IMR-90 (cell line): ENCODE data around the gene CD180. TPM values are rescaled to one million over a fixed set of nuclear protein-coding genes. Genes with fewer than 3 reads are reported as not detected.

Experiments used
- ATAC-seq: fragments of 200-7000 bp; cut with Tn5 transposase; 2 replicates; pipeline ENCODE4 v1.9.1; 2020; ENCODE audit warnings: low read depth, mild to moderate bottlenecking, moderate library complexity
- BruUV-seq: library from RNA; stranded (reverse); fragments of 400-500 nt; replicated peaks from 2 replicates; lab custom pipeline; 2021; lab: Mats Ljungman, UMichigan
- CTCF ChIA-PET: fragments of 300-600 bp; formaldehyde crosslinking; extraction: SDS; loops from one replicate; lab custom pipeline; 2021; ENCODE audit warnings: antibody characterized with exemption; lab: Yijun Ruan, JAX
- POLR2A ChIA-PET: fragments of 300-600 bp; sonication (Branson Sonifier 250); formaldehyde crosslinking; loops from one replicate; lab custom pipeline; 2022; ENCODE audit warnings: antibody characterized with exemption; ENCODE audit not compliant: unreplicated experiment; lab: Charles Lee
- DNase-seq: peaks from one replicate; pipeline ENCODE4 v3.0.0; 2013
- H2AFZ ChIP-seq: replicated peaks from 2 replicates; pipeline ENCODE3; 2013; ENCODE audit warnings: low read length, mild to moderate bottlenecking; ENCODE audit not compliant: poor library complexity
- H2AK5ac ChIP-seq: 2 replicates; pipeline ENCODE4 v1.6.1; 2013; ENCODE audit warnings: low read depth, low read length, inconsistent platforms
- H2AK9ac ChIP-seq: replicated peaks from 2 replicates; pipeline ENCODE3; 2013; ENCODE audit warnings: mild to moderate bottlenecking, low read depth, low read length, moderate library complexity; ENCODE audit not compliant: poor library complexity
- H2BK120ac ChIP-seq: 2 replicates; pipeline ENCODE4 v1.6.1; 2013; ENCODE audit warnings: low read depth, low read length, inconsistent platforms
- H2BK15ac ChIP-seq: 3 replicates; pipeline ENCODE4 v1.6.1; 2013; ENCODE audit warnings: low read depth, low read length, inconsistent platforms
- H2BK20ac ChIP-seq: 2 replicates; pipeline ENCODE4 v1.6.1; 2013; ENCODE audit warnings: low read depth, mild to moderate bottlenecking, inconsistent platforms, low read length, moderate library complexity
- H2BK5ac ChIP-seq: 2 replicates; pipeline ENCODE4 v1.6.1; 2013; ENCODE audit warnings: mild to moderate bottlenecking, low read depth, low read length, inconsistent platforms; ENCODE audit not compliant: poor library complexity, severe bottlenecking
- H3K14ac ChIP-seq: replicated peaks from 2 replicates; pipeline ENCODE4 v1.6.1; 2013; ENCODE audit warnings: low read depth, low read length, inconsistent platforms
- H3K18ac ChIP-seq: 2 replicates; pipeline ENCODE4 v1.6.1; 2013; ENCODE audit warnings: low read depth, low read length, control low read depth
- H3K23ac ChIP-seq: 2 replicates; pipeline ENCODE4 v1.6.1; 2013; ENCODE audit warnings: low read depth, low read length, inconsistent platforms
- H3K27ac ChIP-seq: 2 replicates; pipeline ENCODE4 v1.5.1; 2013; ENCODE audit warnings: mild to moderate bottlenecking, control low read depth, low read length; ENCODE audit not compliant: insufficient read depth
- H3K27me3 ChIP-seq: 2 replicates; pipeline ENCODE4 v1.6.1; 2013; ENCODE audit warnings: low read length; ENCODE audit not compliant: control insufficient read depth, insufficient read depth
- H3K36me3 ChIP-seq: 2 replicates; pipeline ENCODE4 v1.6.1; 2013; ENCODE audit warnings: low read length, mixed read lengths; ENCODE audit not compliant: control insufficient read depth, insufficient read depth
- H3K4ac ChIP-seq: 2 replicates; pipeline ENCODE4 v1.6.1; 2013; ENCODE audit warnings: low read depth, low read length, inconsistent platforms
- H3K4me1 ChIP-seq: 2 replicates; pipeline ENCODE4 v1.6.1; 2013; ENCODE audit warnings: low read length, mixed read lengths; ENCODE audit not compliant: control insufficient read depth, insufficient read depth
- H3K4me2 ChIP-seq: 2 replicates; pipeline ENCODE4 v1.6.1; 2013; ENCODE audit warnings: low read depth, mild to moderate bottlenecking, control low read depth, low read length, moderate library complexity
- H3K4me3 ChIP-seq: 2 replicates; pipeline ENCODE4 v1.5.1; 2013; ENCODE audit warnings: low read depth, mild to moderate bottlenecking, control low read depth, low read length, moderate library complexity; ENCODE audit not compliant: insufficient read depth
- H3K56ac ChIP-seq: 2 replicates; pipeline ENCODE4 v1.6.1; 2013; ENCODE audit warnings: low read length, inconsistent platforms; ENCODE audit not compliant: insufficient read depth; ENCODE audit errors: extremely low read depth
- H3K79me1 ChIP-seq, 2 experiments: 2 replicates each; pipeline ENCODE4 v1.6.1; 2013; ENCODE audit warnings: low read length in 2 of 2, inconsistent platforms in 1 of 2, low read depth in 1 of 2
- H3K9ac ChIP-seq: 2 replicates; pipeline ENCODE4 v1.6.1; 2013; ENCODE audit warnings: low read depth, low read length, control low read depth
- H3K9me1 ChIP-seq: 2 replicates; pipeline ENCODE4 v1.6.1; 2013; ENCODE audit warnings: low read length, inconsistent platforms; ENCODE audit not compliant: insufficient read depth
- H3K9me3 ChIP-seq: 2 replicates; pipeline ENCODE4 v1.6.1; 2013; ENCODE audit warnings: low read length; ENCODE audit not compliant: control insufficient read depth, insufficient read depth
- H4K20me1 ChIP-seq: 2 replicates; pipeline ENCODE4 v1.6.1; 2013; ENCODE audit warnings: low read length, inconsistent platforms; ENCODE audit not compliant: insufficient read depth
- H4K5ac ChIP-seq: 2 replicates; pipeline ENCODE4 v1.6.1; 2013; ENCODE audit warnings: mild to moderate bottlenecking, low read depth, low read length, control low read depth
- H4K8ac ChIP-seq, 2 experiments: 2 replicates each; pipeline ENCODE4 v1.6.1; 2013; ENCODE audit warnings: low read depth in 2 of 2, low read length in 2 of 2, control low read depth in 1 of 2, inconsistent platforms in 1 of 2
- H4K91ac ChIP-seq: 2 replicates; pipeline ENCODE4 v1.6.1; 2013; ENCODE audit warnings: low read depth, low read length, inconsistent platforms; ENCODE audit not compliant: insufficient read depth
- BHLHE40 ChIP-seq: fragments of 150-350 bp; IDR thresholded peaks from 2 replicates; pipeline ENCODE4 v1.6.1; 2016; ENCODE audit warnings: mild to moderate bottlenecking, low read depth, low read length
- RAD21 ChIP-seq: IDR thresholded peaks from 2 replicates; pipeline ENCODE4 v1.6.1; 2012; ENCODE audit warnings: low read length, improper control_type of control experiment
- RCOR1 ChIP-seq: IDR thresholded peaks from 2 replicates; pipeline ENCODE4 v1.6.1; 2012; ENCODE audit warnings: mild to moderate bottlenecking, low read length, improper control_type of control experiment; ENCODE audit not compliant: insufficient replicate concordance
- WGBS, 2 experiments: methylation state at CpG; one replicate each; pipeline versions ENCODE4 v1.1.5 to v1.1.7; 2013; ENCODE audit warnings: missing lambda C conversion rate in 2 of 2; ENCODE audit not compliant: insufficient read length in 1 of 2; ENCODE audit errors: extremely low coverage in 2 of 2; 5-methylcytosine and 5-hydroxymethylcytosine counted together
- dilution Hi-C: fragments of 300-500 bp; cut with HindIII; formaldehyde crosslinking; loops from one replicate; pipeline ENCODE4 v1.14.3; 2018; ENCODE audit warnings: low sequenced_read_pairs; ENCODE audit not compliant: unreplicated experiment
- in situ Hi-C: fragments of 300-500 bp; cut with MboI; formaldehyde crosslinking; loops from 3 replicates; pipeline ENCODE4 v1.14.3; 2019; ENCODE audit warnings: low sequenced_read_pairs, inconsistent platforms, mixed read lengths
- intact Hi-C: fragments of 100-400 bp; cut with micrococcal nuclease; formaldehyde crosslinking; loops from 2 replicates; pipeline ENCODE4 v1.10.0; 2022
- polyA plus RNA-seq, 3 experiments: library from polyadenylated mRNA; depleted of rRNA; stranded (reverse); fragments of >200 nt; gene quantifications; 2 replicates each; pipeline ENCODE4 v1.2.3, GENCODE V29; 2012; ENCODE audit warnings: low replicate concordance in 1 of 3
- total RNA-seq: library from RNA; depleted of rRNA; stranded (reverse); fragments of >200 nt; gene quantifications from 2 replicates; pipeline ENCODE4 v1.2.3, GENCODE V29; 2012
- TF ChIP-seq, protein P1 (sequence below): fragments of 150-350 bp; IDR thresholded peaks from 2 replicates; pipeline ENCODE4 v1.6.1; 2017; ENCODE audit warnings: mild to moderate bottlenecking, antibody characterized with exemption, low read length, low read depth

Gene CD180
- total and polyA plus RNA-seq, 2 of the 4 experiments (the other 2 are of a cell fraction) = not detected

DNA sequence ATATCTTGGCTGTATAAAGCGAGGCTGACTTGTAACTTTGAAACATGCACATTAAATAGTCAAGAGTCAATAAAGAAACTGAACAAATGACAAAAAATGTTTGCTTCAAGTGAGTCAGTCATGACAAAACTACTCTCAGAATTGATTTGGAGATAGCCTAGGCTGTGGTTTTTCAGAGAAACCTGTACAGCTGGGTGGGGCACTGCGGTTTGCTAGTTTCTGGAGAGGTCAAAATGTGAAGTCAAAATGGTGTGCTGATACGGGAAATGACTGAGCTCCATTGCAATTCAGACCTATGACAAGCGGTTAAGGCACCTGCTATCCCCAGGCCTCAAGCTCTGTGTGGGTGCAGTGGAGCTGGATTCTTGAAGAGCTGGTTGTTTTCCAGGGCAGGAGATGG, 10.3 kb upstream of the CD180 start:
- Histone ChIP-seq H3K4me2 (peak overlapping the region; percentile 17; the same call in 1 of the 2 replicates), H3K4ac (no peak overlapping the region), H3K9me3 (no peaks in the 10 kb centered on the region), H2BK5ac (no peak overlapping the region), H3K27ac (no peak overlapping the region), H2BK15ac (no peak overlapping the region), H3K9me1 (no peaks in the 10 kb centered on the region), H3K23ac (no peak overlapping the region), H3K36me3 (no peaks in the 10 kb centered on the region), H3K9ac (no peak overlapping the region), H2BK120ac (no peak overlapping the region), H3K18ac (no peak overlapping the region), H3K4me1 (peaks cover 2% of the 10 kb centered on the region; the same call in 1 of the 2 replicates), H2AFZ (no peak overlapping the region), H4K20me1 (no peaks in the 10 kb centered on the region), H4K91ac (no peak overlapping the region), H3K4me3 (no peak overlapping the region), H3K79me1 (no peaks in the 10 kb centered on the region), H3K56ac (no peak overlapping the region), H3K14ac (no peak overlapping the region), H2AK5ac (no peak overlapping the region), H2BK20ac (no peak overlapping the region), H2AK9ac (no peak overlapping the region), H3K27me3 (no peaks in the 10 kb centered on the region), H4K8ac (no peak overlapping the region), H4K5ac (no peak overlapping the region)
- ChIA-PET POLR2A (interaction anchor here (0.6 kb wide), 1 partner anchor 1047 kb away, joined by 3 read pairs; no protein-coding TSS in a partner anchor), CTCF (interaction anchor here (0.5 to 1.4 kb wide), 4 partner anchors 40 to 1055 kb away, joined by 3 to 5 read pairs (median 4); no protein-coding TSS in a partner anchor)
- ATAC-seq (peak; percentile 37; the same call in 1 of the 2 replicates), DNase-seq (peak; percentile 84)
- no peak for TF ChIP-seq RAD21
- TF ChIP-seq, protein P1, sequence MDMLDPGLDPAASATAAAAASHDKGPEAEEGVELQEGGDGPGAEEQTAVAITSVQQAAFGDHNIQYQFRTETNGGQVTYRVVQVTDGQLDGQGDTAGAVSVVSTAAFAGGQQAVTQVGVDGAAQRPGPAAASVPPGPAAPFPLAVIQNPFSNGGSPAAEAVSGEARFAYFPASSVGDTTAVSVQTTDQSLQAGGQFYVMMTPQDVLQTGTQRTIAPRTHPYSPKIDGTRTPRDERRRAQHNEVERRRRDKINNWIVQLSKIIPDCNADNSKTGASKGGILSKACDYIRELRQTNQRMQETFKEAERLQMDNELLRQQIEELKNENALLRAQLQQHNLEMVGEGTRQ = no peak
- TF ChIP-seq BHLHE40 = peak; percentile 6; the same call in 1 of the 2 replicates
- TF ChIP-seq RCOR1 = peak; percentile 94
- dilution Hi-C loops = no loop called here
- BruUV-seq = no TSS peak
- intact Hi-C loops = no loop called here
- in situ Hi-C loops = loop anchor here (5.0 to 25.0 kb wide), 2 partner anchors 400 to 895 kb away; no protein-coding TSS in a partner anchor
- 24% methylated on average over 2 of the region's 4 CpGs; no CpG with 5 or more reads in 1 of the 2 experiments for WGBS, 2 experiments
